Measurements from ENCODE around the gene UBIAD1.

GRCh38 chr1:11299225-11299574 lies 26.2 kb downstream of the UBIAD1 start:
- no peak for TF ChIP-seq POLR2AphosphoS5 (IDR thresholded peaks at IDR 0.05; ENCODE audit: low read depth, low read length)
- no peak for TF ChIP-seq TAF1 (IDR thresholded peaks at IDR 0.05; ENCODE audit: borderline replicate concordance, insufficient read depth, low read length)
- no peak for TF ChIP-seq REST (IDR thresholded peaks at IDR 0.05; ENCODE audit: insufficient read depth in 1 of 2, low read depth in 2 of 2, low read length in 2 of 2)
